ENCODE data around the gene E2F4.

The E2F4 gene

GRCh38 chr16:67174706-67175231 is 17.2 kb upstream of the E2F4 start:
- DNase-seq: no peak

DNA sequence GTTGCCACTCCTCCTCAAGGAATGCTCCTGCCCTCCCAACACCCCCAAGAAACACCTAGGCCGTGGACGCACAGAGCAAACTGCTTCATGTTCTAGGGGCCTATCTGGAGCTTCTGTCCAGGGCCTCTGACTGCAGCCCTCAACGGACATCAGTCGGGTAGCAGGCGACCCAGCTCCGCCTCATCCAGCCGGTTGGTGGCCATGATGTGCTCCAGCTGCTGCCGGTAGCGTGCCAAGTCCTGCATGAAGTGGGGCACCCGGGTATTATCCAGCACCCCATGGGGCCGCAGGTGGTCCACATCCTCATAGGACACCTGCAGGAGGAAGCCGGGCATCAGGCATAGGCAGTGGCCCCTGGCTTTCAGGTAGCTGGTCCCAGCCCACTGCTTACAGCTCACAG is 15.3 kb upstream of the E2F4 start:
- DNase-seq: no peak

- DNase-seq: peak; percentile 47
Observed at GRCh38 chr16:67177743-67178699, 13.9 kb upstream of the E2F4 start.

- no peak for DNase-seq
Observed at GRCh38 chr16:67179421-67180080, 12.4 kb upstream of the E2F4 start.

GRCh38 chr16:67180166-67180565 is 11.8 kb upstream of the E2F4 start:
- DNase-seq: no peak

GRCh38 chr16:67181346-67181745 is 10.6 kb upstream of the E2F4 start:
- DNase-seq: no peak

GRCh38 chr16:67182288-67182687 is 9.7 kb upstream of the E2F4 start:
- DNase-seq: no peak

DNA sequence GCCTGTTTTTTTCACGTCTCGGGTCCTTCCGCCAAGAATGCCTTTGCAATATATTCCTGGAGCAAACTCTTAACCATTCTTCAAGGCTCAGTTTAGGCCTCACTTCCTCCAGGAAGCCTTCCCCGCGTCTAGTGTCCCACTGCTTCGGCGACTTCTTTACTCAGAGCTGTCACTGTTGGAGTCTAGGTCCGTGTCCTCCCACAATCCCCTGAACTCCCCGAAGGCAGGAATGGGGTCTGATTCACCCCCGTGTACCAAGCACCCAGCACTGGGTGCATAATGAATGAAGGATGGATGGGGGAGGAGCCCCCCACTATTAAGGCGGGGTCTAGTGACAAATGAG is 8.7 kb upstream of the E2F4 start:
- DNase-seq: no peak

- DNase-seq: peak; percentile 99
Observed at GRCh38 chr16:67183627-67184452, 8.1 kb upstream of the E2F4 start, which contains the start of gene MATCAP1. Gene MATCAP1, minus strand, starts transcription at chr16:67183963. Its CDS starts 3,353 bp downstream, at chr16:67180610.

DNA sequence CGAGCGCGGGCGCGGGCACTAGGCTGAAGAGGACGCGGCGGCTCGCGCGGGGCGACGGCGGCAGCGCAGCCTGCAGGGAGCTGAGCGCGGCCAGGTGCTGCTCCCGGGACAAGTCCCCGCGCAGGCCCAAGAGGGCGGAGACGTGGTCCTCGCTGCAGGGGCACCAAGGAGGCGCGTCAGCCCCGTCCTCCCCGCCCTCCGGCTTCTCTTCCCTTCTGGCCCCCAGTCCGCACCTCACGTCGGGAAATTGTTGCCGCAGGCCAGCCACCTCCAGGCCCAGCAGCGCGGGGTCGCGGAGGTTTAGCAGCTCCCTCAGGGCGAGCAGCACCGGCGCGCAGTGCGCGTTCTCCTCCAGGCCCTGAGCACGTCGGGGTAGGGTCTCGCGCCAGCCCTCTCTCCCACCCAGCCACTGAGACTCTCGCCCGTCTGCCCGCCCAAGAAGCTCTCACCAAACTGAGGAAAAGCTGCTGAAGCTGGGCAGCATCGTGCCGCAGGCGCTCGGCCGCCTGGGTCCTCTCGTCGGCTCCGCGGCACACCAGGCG is 7.4 kb upstream of the E2F4 start:
- peak; percentile 56 for DNase-seq

GRCh38 chr16:67184995-67185650 is 6.8 kb upstream of the E2F4 start:
- DNase-seq: peak; percentile 53

DNA sequence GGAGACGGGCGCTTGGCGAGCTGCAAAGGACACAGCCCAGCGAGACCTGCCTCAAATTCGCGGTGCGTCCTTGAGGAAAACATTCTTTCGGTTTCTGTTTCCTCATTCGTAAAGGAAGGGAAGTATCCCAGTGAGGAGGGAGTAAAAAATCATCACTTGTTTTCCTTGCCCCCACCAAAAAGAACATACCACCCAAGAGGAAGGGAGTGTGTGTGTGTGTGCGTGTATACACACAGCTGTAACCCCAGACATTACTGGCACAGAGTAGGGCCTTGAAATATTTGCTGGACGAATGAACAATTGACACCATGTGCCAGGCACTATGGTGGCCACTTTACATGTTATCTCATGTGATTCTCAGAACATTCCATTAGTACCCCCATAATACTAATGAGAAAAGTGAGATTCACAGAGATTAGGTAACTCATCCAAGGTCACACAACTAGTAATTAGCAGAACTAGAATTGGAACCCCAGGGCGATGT is 6.3 kb upstream of the E2F4 start:
- no peak for DNase-seq

GRCh38 chr16:67186550-67186950 is 5.4 kb upstream of the E2F4 start:
- DNase-seq: no peak

DNA sequence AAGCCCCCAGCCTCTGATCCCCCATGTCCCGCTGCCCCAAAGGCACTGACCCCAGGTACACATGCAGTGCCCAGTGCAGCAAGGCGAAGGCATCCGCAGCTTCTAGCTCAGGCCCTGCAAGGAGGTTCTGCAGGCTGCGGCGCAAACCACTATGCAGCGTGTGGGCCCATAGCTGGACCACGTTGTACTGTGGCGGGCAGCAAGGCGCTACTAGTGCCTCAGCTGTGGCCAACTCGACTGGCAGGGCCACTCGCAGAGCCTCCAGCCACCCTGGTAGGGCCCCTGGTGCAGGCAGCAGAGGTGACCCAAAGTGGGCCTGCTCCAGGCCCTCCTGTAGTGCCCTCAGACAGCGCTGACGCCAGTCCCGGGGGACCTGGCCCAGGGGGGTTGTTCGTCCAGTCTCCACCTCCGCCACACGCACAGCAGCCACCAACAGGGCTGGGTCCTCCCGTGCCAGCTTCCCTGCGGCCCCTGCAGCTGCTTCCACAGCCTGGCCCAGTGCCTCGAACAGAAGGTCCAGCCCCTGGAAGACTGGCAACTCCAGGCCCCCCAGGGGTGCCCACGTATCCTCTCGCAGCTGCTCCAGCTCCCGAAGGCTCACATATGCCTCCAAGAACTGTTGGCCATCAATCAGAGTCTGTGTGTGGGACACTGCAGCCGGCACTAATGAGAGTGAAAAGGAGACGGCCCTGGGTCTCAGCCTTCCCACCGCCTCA is 4.6 kb upstream of the E2F4 start:
- peak; percentile 8 for DNase-seq

- DNase-seq: no peak
Observed at GRCh38 chr16:67188323-67188722, 3.6 kb upstream of the E2F4 start.

DNA sequence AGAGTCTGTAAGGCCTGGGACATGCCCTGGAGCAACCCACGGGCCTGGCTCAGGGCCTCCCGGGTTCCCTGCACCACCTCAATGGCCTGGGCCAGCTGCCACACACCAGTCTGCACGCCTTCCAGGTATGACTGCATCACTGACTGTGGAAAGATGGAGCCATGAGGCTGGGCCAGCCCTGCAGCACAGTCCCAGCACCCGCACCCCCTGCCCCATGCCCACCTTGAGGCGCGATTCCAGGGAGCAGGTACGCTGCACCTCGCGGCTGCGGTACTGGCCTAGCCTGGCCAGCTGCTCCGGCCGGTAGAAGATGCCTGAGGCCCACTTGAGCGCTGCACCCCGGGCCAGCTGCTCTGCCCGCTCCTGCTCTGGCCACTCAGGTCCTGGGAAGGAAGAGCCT is 3.2 kb upstream of the E2F4 start:
- no peak for DNase-seq

- no peak for DNase-seq
Observed at GRCh38 chr16:67190041-67190440, 1.9 kb upstream of the E2F4 start, which contains the start of gene EXOC3L1. Gene EXOC3L1, minus strand, starts transcription at chr16:67190136. Its CDS starts 460 bp downstream, at chr16:67189676.

- DNase-seq: no peak
Observed at GRCh38 chr16:67190448-67191399, 1.2 kb upstream of the E2F4 start.

DNA sequence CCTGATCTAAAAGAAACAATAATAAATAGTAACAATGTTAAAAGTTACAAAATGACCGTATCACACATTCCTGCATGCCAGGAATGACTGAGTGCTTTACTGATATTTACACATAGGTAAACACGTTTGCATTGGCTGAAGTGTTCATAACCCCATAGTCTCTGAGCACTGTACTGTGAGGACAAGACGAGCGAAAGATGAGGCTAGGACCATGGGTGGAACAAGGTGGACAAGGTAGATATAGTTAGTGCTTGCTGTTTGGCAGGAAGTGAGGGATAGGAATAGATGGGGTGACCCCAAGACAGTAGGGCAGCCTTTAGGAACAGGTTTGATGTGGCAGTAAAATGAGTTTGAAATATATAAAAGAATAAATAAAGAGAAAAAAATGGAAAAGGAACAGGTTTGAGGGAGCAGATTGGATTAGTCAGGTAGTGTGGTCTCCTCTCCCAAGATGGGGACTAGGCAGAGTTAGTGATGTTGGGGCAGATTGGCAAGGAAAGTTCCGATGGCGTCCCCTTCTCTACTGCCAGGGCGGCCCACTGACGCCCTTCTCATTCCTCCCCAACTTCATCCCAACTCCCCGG is 452 bp upstream of the E2F4 start:
- DNase-seq: no peak
